NB4 (cell line): ENCODE results near the gene TARS1.

Experiments used
- DNase-seq: peaks from one replicate; pipeline ENCODE4 v3.0.0; 2010; ENCODE audit warnings: low read depth
- H3K4me3 ChIP-seq: one replicate; pipeline ENCODE4 v1.5.1; 2011; ENCODE audit warnings: mild to moderate bottlenecking, low read depth, low read length, moderate library complexity
- MAX ChIP-seq: IDR thresholded peaks from 2 replicates; pipeline ENCODE4 v1.6.1; 2011; ENCODE audit warnings: low read depth, low read length
- MYC ChIP-seq: IDR thresholded peaks from 2 replicates; pipeline ENCODE4 v1.6.1; 2011; ENCODE audit warnings: low read depth, low read length
- POLR2A ChIP-seq: IDR thresholded peaks from 2 replicates; pipeline ENCODE4 v1.6.1; 2011; ENCODE audit warnings: mild to moderate bottlenecking; ENCODE audit not compliant: insufficient read length; ENCODE audit errors: extremely low read depth
- TF ChIP-seq, protein P1 (sequence below): IDR thresholded peaks from one replicate; pipeline ENCODE4 v1.5.1; 2012; ENCODE audit warnings: low read depth, low read length

TARS1 gene

GRCh38 chr5:33462456-33462855, 21.7 kb downstream of the TARS1 start:
- no peak for TF ChIP-seq MAX
- TF ChIP-seq POLR2A, result no peak
- TF ChIP-seq MYC, result no peak
- TF ChIP-seq, protein P1, sequence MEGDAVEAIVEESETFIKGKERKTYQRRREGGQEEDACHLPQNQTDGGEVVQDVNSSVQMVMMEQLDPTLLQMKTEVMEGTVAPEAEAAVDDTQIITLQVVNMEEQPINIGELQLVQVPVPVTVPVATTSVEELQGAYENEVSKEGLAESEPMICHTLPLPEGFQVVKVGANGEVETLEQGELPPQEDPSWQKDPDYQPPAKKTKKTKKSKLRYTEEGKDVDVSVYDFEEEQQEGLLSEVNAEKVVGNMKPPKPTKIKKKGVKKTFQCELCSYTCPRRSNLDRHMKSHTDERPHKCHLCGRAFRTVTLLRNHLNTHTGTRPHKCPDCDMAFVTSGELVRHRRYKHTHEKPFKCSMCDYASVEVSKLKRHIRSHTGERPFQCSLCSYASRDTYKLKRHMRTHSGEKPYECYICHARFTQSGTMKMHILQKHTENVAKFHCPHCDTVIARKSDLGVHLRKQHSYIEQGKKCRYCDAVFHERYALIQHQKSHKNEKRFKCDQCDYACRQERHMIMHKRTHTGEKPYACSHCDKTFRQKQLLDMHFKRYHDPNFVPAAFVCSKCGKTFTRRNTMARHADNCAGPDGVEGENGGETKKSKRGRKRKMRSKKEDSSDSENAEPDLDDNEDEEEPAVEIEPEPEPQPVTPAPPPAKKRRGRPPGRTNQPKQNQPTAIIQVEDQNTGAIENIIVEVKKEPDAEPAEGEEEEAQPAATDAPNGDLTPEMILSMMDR, result no peak
- no peak for DNase-seq
- no peak overlapping the region for H3K4me3 ChIP-seq

- no peak overlapping the region for H3K4me3 ChIP-seq
- TF ChIP-seq MAX (no peak), MYC (no peak), POLR2A (no peak)
- TF ChIP-seq, protein P1, result no peak
- DNase-seq, result no peak
These were observed 24.4 kb downstream of the TARS1 start for GRCh38 chr5:33465120-33465519.

DNA sequence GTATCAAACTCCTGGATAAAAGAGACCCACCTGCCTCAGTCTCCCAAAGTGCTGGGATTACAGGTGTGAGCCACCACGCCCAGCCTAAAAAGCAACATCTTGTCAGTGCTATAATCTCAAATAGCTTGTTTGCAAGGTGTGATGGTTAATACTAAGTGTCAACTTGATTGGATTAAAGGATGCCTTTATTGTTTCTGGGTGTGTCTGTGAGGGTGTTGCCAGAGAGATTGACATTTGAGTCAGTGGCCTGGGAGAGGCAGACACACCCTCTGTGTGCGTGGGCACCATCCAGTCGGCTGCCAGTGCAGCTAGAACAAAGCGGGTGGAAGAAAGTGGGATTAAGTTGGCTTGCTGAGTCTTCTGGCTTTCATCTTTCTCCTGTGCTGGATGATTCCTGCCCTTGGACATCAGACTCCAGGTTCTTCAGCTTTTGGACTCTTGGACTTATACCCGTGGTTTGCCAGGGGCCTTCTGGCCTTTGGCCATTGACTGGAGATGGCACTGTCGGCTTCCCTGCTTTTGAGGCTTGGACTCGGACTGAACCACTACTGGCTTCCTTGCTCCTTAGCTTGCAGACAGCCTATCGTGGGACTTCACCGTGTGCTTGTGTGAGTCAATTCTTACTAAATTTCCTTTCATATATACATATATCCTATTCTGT, 28.1 kb downstream of the TARS1 start:
- no peak overlapping the region for H3K4me3 ChIP-seq
- DNase-seq, result no peak
- TF ChIP-seq MAX, result no peak
- TF ChIP-seq, protein P1, result no peak
- TF ChIP-seq MYC, result no peak

DNA sequence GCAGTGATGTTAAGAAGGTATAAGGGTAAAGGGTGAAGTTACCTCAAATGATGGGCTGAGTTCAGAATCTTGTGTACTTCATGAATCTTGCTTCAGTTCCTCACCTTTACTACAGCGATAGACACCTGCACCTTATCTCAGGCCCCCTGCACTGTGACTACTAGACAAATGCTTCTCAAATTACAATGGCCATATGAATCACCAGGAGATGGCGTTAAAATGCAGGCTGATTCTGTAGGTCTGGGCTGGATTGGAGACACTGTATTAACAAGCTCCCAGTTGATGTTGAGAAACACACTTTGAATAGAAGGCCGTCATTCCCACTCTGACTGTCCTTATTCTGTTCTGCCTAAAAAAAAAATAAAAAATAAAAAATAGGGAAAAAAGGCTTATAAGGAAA, 29.8 kb downstream of the TARS1 start:
- peak; percentile 35 for DNase-seq
- H3K4me3 ChIP-seq, result no peak overlapping the region
- TF ChIP-seq POLR2A, result no peak
- TF ChIP-seq, protein P1, result no peak
- no peak for TF ChIP-seq MAX
- no peak for TF ChIP-seq MYC

GRCh38 chr5:33472805-33473409, 32.1 kb downstream of the TARS1 start:
- no peak for TF ChIP-seq POLR2A
- TF ChIP-seq, protein P1, result no peak
- DNase-seq, result no peak
- no peak overlapping the region for H3K4me3 ChIP-seq
